T-cell (primary cell): ENCODE data around the gene CEACAM16. TPM values are rescaled to one million over a fixed set of nuclear protein-coding genes. Genes with fewer than 3 reads are reported as not detected.

Source experiments
- ATAC-seq, 4 experiments: fragments of 200-7000 bp in 3 of 4; fragments of 150-1000 bp in 1 of 4; cut with Tn5 transposase; replicated peaks in 1 of 4; 1 replicate in 3 of 4; 2 replicates in 1 of 4; pipeline ENCODE4 v1.10.0; 2021; ENCODE audit warnings: moderate library complexity in 3 of 4, mild to moderate bottlenecking in 2 of 4, moderate number of reproducible peaks in 1 of 4
- CTCF ChIA-PET, 2 donors: fragments of 300-600 bp; sonication (Branson Sonifier 250); formaldehyde crosslinking; loops; one replicate each; lab custom pipeline; 2022; ENCODE audit warnings: antibody characterized with exemption in 2 of 2; lab: Charles Lee
- POLR2A ChIA-PET, 2 donors: fragments of 300-600 bp; sonication (Branson Sonifier 250); formaldehyde crosslinking; loops; one replicate each; lab custom pipeline; 2022; ENCODE audit warnings: antibody characterized with exemption in 2 of 2; lab: Charles Lee
- DNase-seq, 35 experiments: peaks; one replicate each; pipeline versions ENCODE4 v3.0.0 to v3.0.0-alpha.2; 2013 to 2023
- H3K27ac ChIP-seq: one replicate; pipeline ENCODE4 v1.5.1; 2013; ENCODE audit warnings: low read length
- H3K27me3 ChIP-seq, 2 experiments: replicated peaks in 1 of 2; 1 replicate in 1 of 2; 2 replicates in 1 of 2; pipeline versions ENCODE4 v1.6.1 to v1.7.0; 2013; ENCODE audit warnings: low read length in 1 of 2, mixed read lengths in 1 of 2; ENCODE audit not compliant: control insufficient read depth in 2 of 2, insufficient read depth in 2 of 2; ENCODE audit errors: extremely low read depth in 1 of 2
- H3K36me3 ChIP-seq, 2 donors: 1 replicate in 1 of 2; 2 replicates in 1 of 2; pipeline versions ENCODE4 v1.6.1 to v1.7.0; 2013; ENCODE audit warnings: low read length in 1 of 2; ENCODE audit not compliant: control insufficient read depth in 2 of 2, insufficient read depth in 1 of 2; ENCODE audit errors: extremely low read depth in 1 of 2
- H3K4me1 ChIP-seq, 2 experiments: 1 replicate in 1 of 2; 2 replicates in 1 of 2; pipeline versions ENCODE4 v1.6.1 to v1.7.0; 2013; ENCODE audit warnings: low read length in 2 of 2, mixed read lengths in 1 of 2; ENCODE audit not compliant: insufficient read depth in 2 of 2, control insufficient read depth in 1 of 2; ENCODE audit errors: extremely low read depth in 1 of 2
- H3K4me3 ChIP-seq, 2 donors: 1 replicate in 1 of 2; 2 replicates in 1 of 2; pipeline versions ENCODE4 v1.5.1 to v1.7.0; 2013; ENCODE audit warnings: mild to moderate bottlenecking in 2 of 2, low read length in 1 of 2, moderate library complexity in 1 of 2; ENCODE audit not compliant: control insufficient read depth in 1 of 2; ENCODE audit errors: extremely low read depth in 1 of 2
- H3K9me3 ChIP-seq: 2 replicates; pipeline ENCODE4 v1.7.0; 2013
- H3K27ac Mint-ChIP-seq, 2 donors: one replicate each; pipeline ENCODE4 v1.8.0; 2020 to 2021; ENCODE audit warnings: mild to moderate bottlenecking in 2 of 2, mixed read lengths in 2 of 2
- H3K27me3 Mint-ChIP-seq, 2 donors: one replicate each; pipeline ENCODE4 v1.8.0; 2021 to 2022; ENCODE audit warnings: mixed read lengths in 2 of 2
- H3K36me3 Mint-ChIP-seq: one replicate; pipeline ENCODE4 v1.8.0; 2021; ENCODE audit warnings: mixed read lengths
- H3K4me1 Mint-ChIP-seq, 3 donors: one replicate each; pipeline ENCODE4 v1.8.0; 2020 to 2022; ENCODE audit warnings: mixed read lengths in 3 of 3, mild to moderate bottlenecking in 1 of 3
- H3K4me3 Mint-ChIP-seq, 3 donors: one replicate each; pipeline ENCODE4 v1.8.0; 2020 to 2022; ENCODE audit warnings: mild to moderate bottlenecking in 3 of 3, mixed read lengths in 3 of 3, moderate library complexity in 3 of 3
- H3K9me3 Mint-ChIP-seq, 3 donors: one replicate each; pipeline ENCODE4 v1.8.0; 2020 to 2022; ENCODE audit warnings: mixed read lengths in 3 of 3
- WGBS: methylation state at CpG from one replicate; pipeline ENCODE4 v1.1.5; 2013; ENCODE audit warnings: missing lambda C conversion rate; ENCODE audit not compliant: insufficient coverage; 5-methylcytosine and 5-hydroxymethylcytosine counted together
- total RNA-seq, 35 experiments: library from RNA in 6 of 35; stranded (reverse) in 6 of 35; fragments of 120-200 nt in 1 of 35; gene quantifications; one replicate each; pipeline versions ENCODE4 v1.2.1 to v1.2.4 and lab custom pipeline; 2013 to 2026

CEACAM16 gene
- total RNA-seq, 5 donors from 2014 or later (not counting 1 experiment from before 2014, with no cell fraction given) = not detected

DNA sequence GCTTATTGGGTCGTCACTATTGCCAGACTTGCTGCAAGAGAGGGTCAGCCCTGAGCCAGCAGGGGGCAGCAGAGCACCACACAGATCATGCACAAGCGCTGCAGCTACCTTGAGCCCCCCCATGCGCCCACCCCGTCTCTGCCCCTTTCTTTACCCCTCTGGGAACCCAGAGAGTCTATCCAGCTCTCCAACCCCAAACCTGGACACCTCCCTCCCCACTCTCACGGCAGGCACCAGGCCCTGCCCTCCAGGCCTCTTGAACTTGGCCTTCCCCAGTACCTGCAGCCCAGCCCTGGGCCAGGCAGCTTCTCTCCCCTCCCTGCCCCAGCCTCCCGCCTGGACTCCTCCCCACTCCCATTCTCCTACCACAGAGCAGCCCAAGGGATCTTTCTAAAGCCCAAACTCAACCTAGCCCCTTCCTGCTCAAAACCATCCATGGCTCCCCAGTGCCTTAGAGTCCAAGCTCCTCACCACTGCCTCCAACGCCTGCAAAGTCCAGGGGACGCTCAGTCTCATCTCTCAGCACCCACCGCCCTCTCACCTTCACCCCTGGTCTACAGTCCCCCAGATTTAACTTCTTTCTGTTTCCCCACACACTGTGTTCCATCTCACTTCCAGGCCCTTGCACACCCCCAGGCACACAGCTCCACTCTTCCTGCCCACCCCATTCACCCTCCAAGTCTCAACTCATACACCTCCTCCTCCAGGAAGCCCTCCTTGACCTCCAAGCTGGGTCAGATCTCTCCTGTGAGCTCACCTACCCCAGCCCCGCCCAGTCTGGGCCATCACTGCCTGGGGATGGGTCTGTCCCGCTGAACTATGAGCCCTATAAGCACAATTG is 9.4 kb upstream of the CEACAM16 start:
- H3K4me3 Mint-ChIP-seq = no peak overlapping the region
- 43% methylated on average over 11 of the region's 11 CpGs for WGBS
- peaks cover 4 to 29% of the 10 kb centered on the region in 2 experiments for H3K4me1 ChIP-seq
- ChIA-PET POLR2A (interaction anchor here in 1 of 2 donors (0.8 kb wide), 1 partner anchor 81 kb away, joined by 7 read pairs; no protein-coding TSS in a partner anchor), CTCF (interaction anchor here (1.4 to 3.3 kb wide), 2 partner anchors 81 kb away, joined by 7 to 13 read pairs; no protein-coding TSS in a partner anchor)
- H3K27ac Mint-ChIP-seq = peak overlapping the region in 1 of 2 donors; percentile 0
- no peak overlapping the region for H3K4me3 ChIP-seq
- peaks cover 33 to 38% (median 38%) of the 10 kb centered on the region in 3 donors for H3K4me1 Mint-ChIP-seq
- ATAC-seq (peak; percentile 35 to 65 (median 39)), DNase-seq (peak; percentile 45 to 87 (median 69))
- no peaks in the 10 kb centered on the region for H3K9me3 Mint-ChIP-seq
- no peaks in the 10 kb centered on the region for H3K36me3 ChIP-seq
- H3K27me3 ChIP-seq = peaks cover 0 to 15% of the 10 kb centered on the region in 2 experiments
- H3K27me3 Mint-ChIP-seq = peaks cover 8 to 15% of the 10 kb centered on the region in 2 donors
- no peaks in the 10 kb centered on the region for H3K9me3 ChIP-seq
- no peaks in the 10 kb centered on the region for H3K36me3 Mint-ChIP-seq
- no peak overlapping the region for H3K27ac ChIP-seq

GRCh38 chr19:44690131-44690440 is 8.9 kb upstream of the CEACAM16 start:
- ChIA-PET POLR2A (no interaction called here), CTCF (interaction anchor here (0.6 to 3.3 kb wide), 3 partner anchors 81 to 933 kb away, joined by 3 to 13 read pairs (median 7); no protein-coding TSS in a partner anchor)
- Histone ChIP-seq H3K4me3 (no peak overlapping the region), H3K27ac (no peak overlapping the region), H3K9me3 (no peaks in the 10 kb centered on the region), H3K36me3 (no peaks in the 10 kb centered on the region), H3K4me1 (peaks cover 4 to 25% of the 10 kb centered on the region in 2 experiments), H3K27me3 (peaks cover 0 to 12% of the 10 kb centered on the region in 2 experiments)
- no CpG with 5 or more reads among the region's 3 CpGs for WGBS
- H3K36me3 Mint-ChIP-seq = no peaks in the 10 kb centered on the region
- ATAC-seq (no peak), DNase-seq (no peak)
- peaks cover 7 to 12% of the 10 kb centered on the region in 2 donors for H3K27me3 Mint-ChIP-seq
- H3K4me1 Mint-ChIP-seq = peaks cover 30 to 34% (median 34%) of the 10 kb centered on the region in 3 donors
- no peak overlapping the region for H3K4me3 Mint-ChIP-seq
- H3K27ac Mint-ChIP-seq = peak overlapping the region in 1 of 2 donors; percentile 0
- no peaks in the 10 kb centered on the region for H3K9me3 Mint-ChIP-seq

- H3K4me3 Mint-ChIP-seq = peak overlapping the region; percentile 65 to 67 (median 65)
- no peak for DNase-seq
- H3K9me3 Mint-ChIP-seq = no peaks in the 10 kb centered on the region
Measured at GRCh38 chr19:44692379-44692721, 6.6 kb upstream of the CEACAM16 start.

DNA sequence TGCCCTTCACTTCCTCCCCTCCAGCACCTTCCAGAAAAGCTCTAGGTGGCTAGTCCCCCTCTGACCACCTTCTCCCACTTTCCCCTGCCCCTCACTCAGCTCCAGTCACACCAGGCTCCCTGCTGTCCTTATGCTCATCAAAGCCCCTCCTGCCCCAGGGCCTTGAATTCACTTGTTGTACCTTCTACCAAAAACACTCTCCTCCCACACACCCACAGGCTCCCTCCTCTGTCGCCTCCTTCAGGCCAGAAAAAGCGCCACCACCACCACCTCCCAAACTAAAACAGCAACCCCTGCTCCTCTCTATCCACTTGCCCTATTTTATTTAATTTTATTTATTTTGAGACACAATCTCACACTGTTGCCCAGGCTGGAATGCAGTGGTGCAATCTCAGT is 4.8 kb upstream of the CEACAM16 start:
- Histone ChIP-seq H3K27me3 (peaks cover 0 to 17% of the 10 kb centered on the region in 2 experiments), H3K4me1 (peaks cover 4 to 22% of the 10 kb centered on the region in 2 experiments), H3K4me3 (no peak overlapping the region), H3K36me3 (no peaks in the 10 kb centered on the region), H3K27ac (no peak overlapping the region), H3K9me3 (no peaks in the 10 kb centered on the region)
- Mint-ChIP-seq H3K27me3 (peaks cover 0 to 3% of the 10 kb centered on the region in 2 donors), H3K36me3 (no peaks in the 10 kb centered on the region), H3K4me3 (peak overlapping the region in 1 of 3 donors; percentile 19), H3K27ac (peak overlapping the region; percentile 58 to 59), H3K4me1 (peaks cover 27 to 31% (median 30%) of the 10 kb centered on the region in 3 donors), H3K9me3 (no peaks in the 10 kb centered on the region)
- ChIA-PET CTCF (no interaction called here), POLR2A (no interaction called here)
- 33% methylated on average over 2 of the region's 2 CpGs for WGBS
- ATAC-seq (no peak), DNase-seq (peak in 9 of 35 experiments; percentile 5 to 28 (median 10))

More at GRCh38 chr19:44692379-44692721, 6.6 kb upstream of the CEACAM16 start:
- Histone ChIP-seq H3K27me3 (peaks cover 0 to 7% of the 10 kb centered on the region in 2 experiments), H3K27ac (peak overlapping the region; percentile 79), H3K36me3 (no peaks in the 10 kb centered on the region), H3K9me3 (no peaks in the 10 kb centered on the region), H3K4me1 (peaks cover 4 to 23% of the 10 kb centered on the region in 2 experiments), H3K4me3 (peak overlapping the region in 1 of 2 donors; percentile 22)
- 0% methylated on average over 1 of the region's 5 CpGs for WGBS
- Mint-ChIP-seq H3K36me3 (no peaks in the 10 kb centered on the region), H3K27ac (peak overlapping the region; percentile 93), H3K27me3 (peaks cover 3 to 4% of the 10 kb centered on the region in 2 donors), H3K4me1 (peaks cover 28 to 35% (median 32%) of the 10 kb centered on the region in 3 donors)
- POLR2A ChIA-PET = no interaction called here
- ATAC-seq = peak; percentile 60 to 66 (median 64)
- CTCF ChIA-PET = no interaction called here

DNA sequence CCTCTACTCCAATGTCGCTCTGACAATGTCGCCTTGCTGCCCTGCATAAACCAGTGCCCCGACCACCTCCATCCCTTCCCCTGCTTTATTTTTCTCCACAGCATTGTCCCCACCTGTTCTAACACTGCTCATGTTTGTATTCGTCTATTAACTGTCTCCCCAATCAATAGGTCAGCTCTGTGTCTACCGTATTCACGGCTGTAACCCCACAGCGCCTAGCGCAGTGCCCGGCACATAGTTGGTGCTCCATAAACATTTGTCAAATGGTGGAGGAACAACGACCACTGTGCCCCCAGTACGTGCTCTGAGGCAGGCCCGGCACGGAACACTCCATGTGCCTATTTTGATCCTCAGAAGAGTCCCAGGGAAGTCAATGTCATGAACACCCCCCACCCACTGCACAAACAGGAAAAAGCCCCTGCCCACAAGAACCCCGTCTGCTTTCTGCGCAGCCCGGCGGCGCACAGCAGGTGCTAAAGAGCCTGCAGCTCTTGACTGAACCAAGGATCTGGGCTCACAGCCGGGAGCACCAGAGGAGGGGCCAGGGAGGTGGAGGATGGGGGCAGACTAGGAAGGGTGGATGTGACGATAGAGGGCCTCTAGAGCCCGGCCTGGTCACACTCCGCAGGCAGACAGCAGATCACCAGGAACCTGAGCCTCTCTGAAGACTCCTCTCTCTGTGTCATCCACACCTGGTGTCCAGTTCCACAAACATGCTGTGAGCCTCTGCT is 1.8 kb upstream of the CEACAM16 start:
- H3K4me3 ChIP-seq = no peak overlapping the region
- Mint-ChIP-seq H3K4me3 (no peak overlapping the region), H3K27ac (peak overlapping the region in 1 of 2 donors; percentile 34), H3K36me3 (no peaks in the 10 kb centered on the region), H3K27me3 (peaks cover 0 to 3% of the 10 kb centered on the region in 2 donors), H3K4me1 (peaks cover 14 to 17% (median 14%) of the 10 kb centered on the region in 3 donors), H3K9me3 (no peaks in the 10 kb centered on the region)
- H3K27ac ChIP-seq = no peak overlapping the region
- H3K36me3 ChIP-seq = no peaks in the 10 kb centered on the region
- peaks cover 0 to 22% of the 10 kb centered on the region in 2 experiments for H3K27me3 ChIP-seq
- H3K4me1 ChIP-seq = peaks cover 4 to 9% of the 10 kb centered on the region in 2 experiments
- DNase-seq (no peak), ATAC-seq (no peak)
- no peaks in the 10 kb centered on the region for H3K9me3 ChIP-seq
- POLR2A ChIA-PET = no interaction called here
- CTCF ChIA-PET = no interaction called here
- 67% methylated on average over 17 of the region's 22 CpGs for WGBS

- POLR2A ChIA-PET = no interaction called here
- peaks cover 0 to 27% of the 10 kb centered on the region in 2 experiments for H3K27me3 ChIP-seq
- H3K4me3 ChIP-seq = no peak overlapping the region
- peaks cover 2 to 5% of the 10 kb centered on the region in 2 experiments for H3K4me1 ChIP-seq
- no peaks in the 10 kb centered on the region for H3K9me3 ChIP-seq
- H3K27ac ChIP-seq = no peak overlapping the region
- Mint-ChIP-seq H3K4me1 (peaks cover 8 to 12% (median 9%) of the 10 kb centered on the region in 3 donors), H3K27me3 (peaks cover 0 to 3% of the 10 kb centered on the region in 2 donors), H3K36me3 (no peaks in the 10 kb centered on the region), H3K4me3 (no peak overlapping the region), H3K9me3 (no peaks in the 10 kb centered on the region), H3K27ac (peak overlapping the region in 1 of 2 donors; percentile 46)
- ATAC-seq (no peak), DNase-seq (no peak)
- H3K36me3 ChIP-seq = no peaks in the 10 kb centered on the region
- WGBS = 91% methylated on average over 4 of the region's 4 CpGs
- CTCF ChIA-PET = no interaction called here
Measured at GRCh38 chr19:44697670-44698034, 1.3 kb upstream of the CEACAM16 start.
